H1 (cell line): ENCODE measurements around the gene PACSIN1. TPM values are rescaled to one million over a fixed set of nuclear protein-coding genes. Genes with fewer than 3 reads are reported as not detected.

Experiments
- CTCF ChIA-PET: fragments of 300-600 bp; sonication (Branson Sonifier 250); formaldehyde crosslinking; loops from one replicate; lab custom pipeline; 2021; ENCODE audit not compliant: partially characterized antibody; lab: Charles Lee
- POLR2A ChIA-PET: fragments of 300-600 bp; sonication (Branson Sonifier 250); formaldehyde crosslinking; loops from one replicate; lab custom pipeline; 2021; ENCODE audit warnings: inconsistent platforms; ENCODE audit not compliant: partially characterized antibody; lab: Charles Lee
- DNase-seq, 2 experiments: peaks; one replicate each; pipeline versions ENCODE4 v3.0.0 to v3.0.0-alpha.2; 2010 to 2022; ENCODE audit warnings: low spot score in 2 of 2, low read depth in 1 of 2, mixed read lengths in 1 of 2
- FAIRE-seq: peaks from 2 replicates; lab custom pipeline; 2011; peaks lifted over from hg19 to GRCh38; lab: Jason Lieb, UNC
- H2AFZ ChIP-seq: 2 replicates; pipeline ENCODE4 v1.8.1; 2012; ENCODE audit warnings: low read length, inconsistent platforms
- H2AK5ac ChIP-seq: 2 replicates; pipeline ENCODE4 v1.6.1; 2013; ENCODE audit warnings: low read depth, low read length
- H2BK120ac ChIP-seq: replicated peaks from 2 replicates; pipeline ENCODE3; 2013; ENCODE audit warnings: low read depth, low read length, inconsistent platforms
- H2BK12ac ChIP-seq: 2 replicates; pipeline ENCODE4 v1.6.1; 2013; ENCODE audit warnings: low read depth, low read length
- H2BK15ac ChIP-seq: 2 replicates; pipeline ENCODE4 v1.6.1; 2013; ENCODE audit warnings: low read length
- H2BK20ac ChIP-seq: 2 replicates; pipeline ENCODE4 v1.6.1; 2013; ENCODE audit warnings: low read length
- H2BK5ac ChIP-seq: 2 replicates; pipeline ENCODE4 v1.6.1; 2013; ENCODE audit warnings: low read depth, low read length
- H3K14ac ChIP-seq: 2 replicates; pipeline ENCODE4 v1.6.1; 2013; ENCODE audit warnings: inconsistent platforms; ENCODE audit not compliant: insufficient read length
- H3K18ac ChIP-seq: 2 replicates; pipeline ENCODE4 v1.6.1; 2013; ENCODE audit warnings: low read length; ENCODE audit errors: extremely low read depth
- H3K23ac ChIP-seq: 2 replicates; pipeline ENCODE4 v1.6.1; 2013; ENCODE audit warnings: inconsistent platforms; ENCODE audit not compliant: insufficient read length
- H3K23me2 ChIP-seq: 2 replicates; pipeline ENCODE4 v1.6.1; 2013; ENCODE audit warnings: low read depth, low read length
- H3K27ac ChIP-seq: 2 replicates; pipeline ENCODE4 v1.6.1; 2011; ENCODE audit warnings: low read depth, low read length, inconsistent platforms
- H3K27me3 ChIP-seq, 4 experiments: replicated peaks in 1 of 4; 1 replicate in 1 of 4; 2 replicates in 3 of 4; pipeline versions ENCODE4 v1.6.1 to v1.8.1; 2011 to 2013; ENCODE audit warnings: low read length in 3 of 4, mild to moderate bottlenecking in 3 of 4, inconsistent platforms in 2 of 4, mixed read lengths in 2 of 4, moderate library complexity in 1 of 4; ENCODE audit not compliant: control insufficient read depth in 3 of 4, insufficient read depth in 3 of 4; ENCODE audit errors: extremely low read depth in 1 of 4
- H3K36me3 ChIP-seq, 4 experiments: 2 replicates each; pipeline versions ENCODE4 v1.6.1 to v1.8.1; 2011 to 2013; ENCODE audit warnings: mild to moderate bottlenecking in 4 of 4, low read length in 3 of 4, moderate library complexity in 2 of 4, control low read depth in 1 of 4, inconsistent platforms in 1 of 4; ENCODE audit not compliant: insufficient read depth in 4 of 4, control insufficient read depth in 2 of 4
- H3K4ac ChIP-seq: replicated peaks from 2 replicates; pipeline ENCODE3; 2013; ENCODE audit warnings: low read length, low read depth, mixed read lengths, inconsistent platforms; ENCODE audit not compliant: insufficient read length
- H3K4me1 ChIP-seq, 4 experiments: replicated peaks in 1 of 4; 1 replicate in 1 of 4; 2 replicates in 3 of 4; pipeline versions ENCODE4 v1.6.1 to v1.8.1; 2011 to 2013; ENCODE audit warnings: low read length in 3 of 4, inconsistent platforms in 2 of 4, mixed read lengths in 1 of 4; ENCODE audit not compliant: insufficient read depth in 4 of 4, control insufficient read depth in 3 of 4
- H3K4me2 ChIP-seq, 2 experiments: 2 replicates each; pipeline versions ENCODE4 v1.6.1 to v1.8.1; 2011 to 2013; ENCODE audit warnings: low read depth in 2 of 2, low read length in 2 of 2, control low read depth in 1 of 2, inconsistent platforms in 1 of 2, mild to moderate bottlenecking in 1 of 2; ENCODE audit not compliant: insufficient read depth in 1 of 2
- H3K4me3 ChIP-seq, 4 experiments: fragments of 200-600, 300-600 bp in 1 of 4; sonication (generic), shearing (Covaris generic), sonication (Bioruptor Twin) in 1 of 4; 2 replicates each; pipeline versions ENCODE4 v1.5.1 to v1.8.1; 2011 to 2016; ENCODE audit warnings: low read length in 4 of 4, low read depth in 3 of 4, control low read depth in 2 of 4, inconsistent platforms in 2 of 4, mild to moderate bottlenecking in 2 of 4, mixed read lengths in 1 of 4, moderate library complexity in 1 of 4; ENCODE audit not compliant: insufficient read depth in 2 of 4; ENCODE audit errors: extremely low read depth in 1 of 4
- H3K56ac ChIP-seq: replicated peaks from 2 replicates; pipeline ENCODE3; 2013; ENCODE audit warnings: low read depth, mild to moderate bottlenecking, mixed read lengths, low read length, inconsistent platforms; ENCODE audit not compliant: insufficient read length
- H3K79me1 ChIP-seq: 2 replicates; pipeline ENCODE4 v1.6.1; 2013; ENCODE audit warnings: low read depth, low read length, control low read depth
- H3K79me2 ChIP-seq, 2 experiments: 2 replicates each; pipeline versions ENCODE4 v1.6.1 to v1.8.1; 2012 to 2013; ENCODE audit warnings: low read length in 2 of 2, mild to moderate bottlenecking in 2 of 2, inconsistent platforms in 1 of 2; ENCODE audit not compliant: insufficient read depth in 2 of 2, control insufficient read depth in 1 of 2
- H3K9ac ChIP-seq, 4 experiments: replicated peaks in 1 of 4; 1 replicate in 1 of 4; 2 replicates in 3 of 4; pipeline versions ENCODE4 v1.6.1 to v1.8.1; 2011 to 2013; ENCODE audit warnings: low read depth in 3 of 4, low read length in 3 of 4, control low read depth in 2 of 4, mild to moderate bottlenecking in 2 of 4, moderate library complexity in 2 of 4, inconsistent platforms in 1 of 4; ENCODE audit errors: extremely low read depth in 1 of 4
- H3K9me3 ChIP-seq, 2 experiments: 2 replicates each; pipeline versions ENCODE4 v1.6.1 to v1.8.1; 2012 to 2013; ENCODE audit warnings: mild to moderate bottlenecking in 2 of 2, moderate library complexity in 2 of 2, control low read depth in 1 of 2, inconsistent platforms in 1 of 2, low read depth in 1 of 2, low read length in 1 of 2, mixed read lengths in 1 of 2; ENCODE audit not compliant: insufficient read depth in 2 of 2
- H4K20me1 ChIP-seq, 2 experiments: replicated peaks in 1 of 2; 2 replicates each; pipeline versions ENCODE3 to v1.8.1; 2011 to 2013; ENCODE audit warnings: inconsistent platforms in 2 of 2, low read length in 2 of 2, mild to moderate bottlenecking in 1 of 2; ENCODE audit not compliant: insufficient read depth in 2 of 2, control insufficient read depth in 1 of 2
- H4K5ac ChIP-seq: 2 replicates; pipeline ENCODE4 v1.6.1; 2013; ENCODE audit warnings: low read length, low read depth, mixed read lengths, inconsistent platforms; ENCODE audit not compliant: insufficient read length
- H4K8ac ChIP-seq: 2 replicates; pipeline ENCODE4 v1.8.0; 2013; ENCODE audit warnings: mild to moderate bottlenecking, moderate library complexity, low read length, inconsistent platforms; ENCODE audit not compliant: insufficient read depth; ENCODE audit errors: extremely low read depth
- H4K91ac ChIP-seq: replicated peaks from 2 replicates; pipeline ENCODE3; 2013; ENCODE audit warnings: low read length, mixed read lengths, inconsistent platforms; ENCODE audit not compliant: insufficient read length
- BACH1 ChIP-seq: IDR thresholded peaks from 2 replicates; pipeline ENCODE4 v1.6.1; 2012; ENCODE audit warnings: low read length, improper control_type of control experiment
- BRCA1 ChIP-seq: IDR thresholded peaks from 2 replicates; pipeline ENCODE4 v1.6.1; 2012; ENCODE audit warnings: low read depth, low read length, improper control_type of control experiment
- CTBP2 ChIP-seq: IDR thresholded peaks from 2 replicates; pipeline ENCODE4 v1.7.0; 2011; ENCODE audit warnings: borderline replicate concordance, mild to moderate bottlenecking, moderate library complexity, mixed read lengths, low read length; ENCODE audit not compliant: insufficient read depth, insufficient read length
- EZH2 ChIP-seq: fragments of 200-600 bp; sonication (generic); IDR thresholded peaks from 2 replicates; pipeline ENCODE4 v1.7.1; 2012; ENCODE audit warnings: low read depth, mild to moderate bottlenecking, moderate library complexity, low read length, inconsistent platforms; ENCODE audit not compliant: severe bottlenecking
- GABPA ChIP-seq: IDR thresholded peaks from 2 replicates; pipeline ENCODE4 v1.6.1; 2011; ENCODE audit warnings: mild to moderate bottlenecking, low read length, moderate library complexity, borderline replicate concordance; ENCODE audit not compliant: insufficient read depth
- GTF2F1 ChIP-seq: IDR thresholded peaks from 2 replicates; pipeline ENCODE4 v1.6.1; 2012; ENCODE audit warnings: low read depth, low read length, improper control_type of control experiment, borderline replicate concordance
- HDAC2 ChIP-seq, 2 experiments: fragments of 300-600 bp in 1 of 2; sonication (generic) in 1 of 2; IDR thresholded peaks; 2 replicates each; pipeline ENCODE4 v1.6.1; 2011 to 2012; ENCODE audit warnings: low read depth in 2 of 2, low read length in 2 of 2, mild to moderate bottlenecking in 2 of 2, moderate library complexity in 2 of 2, borderline replicate concordance in 1 of 2, inconsistent platforms in 1 of 2
- KDM4A ChIP-seq: IDR thresholded peaks from one replicate; pipeline ENCODE4 v1.7.1; 2012; ENCODE audit warnings: low read depth, mild to moderate bottlenecking, moderate library complexity, low read length, inconsistent platforms; ENCODE audit not compliant: severe bottlenecking
- KDM5A ChIP-seq: fragments of 200-600 bp; IDR thresholded peaks from 2 replicates; pipeline ENCODE4 v1.7.1; 2012; ENCODE audit warnings: mild to moderate bottlenecking, low read length, inconsistent platforms, mixed read lengths
- MAFK ChIP-seq: IDR thresholded peaks from 2 replicates; pipeline ENCODE4 v1.6.1; 2012; ENCODE audit warnings: low read depth, mild to moderate bottlenecking, improper control_type of control experiment, low read length
- POLR2A ChIP-seq, 2 experiments: IDR thresholded peaks; 1 replicate in 1 of 2; 2 replicates in 1 of 2; pipeline ENCODE4 v1.6.1; 2011; ENCODE audit warnings: low read depth in 2 of 2, low read length in 2 of 2, mild to moderate bottlenecking in 2 of 2; ENCODE audit errors: control extremely low read depth in 1 of 2
- POLR2AphosphoS5 ChIP-seq: IDR thresholded peaks from 2 replicates; pipeline ENCODE4 v1.6.1; 2011; ENCODE audit warnings: low read depth, low read length
- SP1 ChIP-seq: IDR thresholded peaks from 2 replicates; pipeline ENCODE4 v1.6.1; 2011; ENCODE audit warnings: low read depth, low read length
- TEAD4 ChIP-seq: IDR thresholded peaks from 2 replicates; pipeline ENCODE4 v1.6.1; 2012; ENCODE audit warnings: low read depth, low read length, inconsistent platforms, mixed read lengths
- ZNF274 ChIP-seq: IDR thresholded peaks from 2 replicates; pipeline ENCODE4 v1.7.0; 2012; ENCODE audit warnings: low read length, borderline replicate concordance; ENCODE audit errors: extremely low read depth
- WGBS, 2 experiments: shearing (Covaris generic) in 1 of 2; methylation state at CpG; one replicate each; pipeline versions ENCODE4 v1.1.6 to v1.1.7; 2013 to 2015; ENCODE audit warnings: low lambda C conversion rate in 2 of 2, mixed read lengths in 2 of 2, inconsistent platforms in 1 of 2, low coverage in 1 of 2, missing lambda C conversion rate in 1 of 2; ENCODE audit not compliant: insufficient replicate concordance in 2 of 2, insufficient coverage in 1 of 2, insufficient read length in 1 of 2; ENCODE audit errors: extremely low coverage in 1 of 2, missing lambda C conversion rate in 1 of 2; 5-methylcytosine and 5-hydroxymethylcytosine counted together
- polyA plus RNA-seq, 7 experiments: library from polyadenylated mRNA; depleted of rRNA in 3 of 7; stranded (reverse) in 5 of 7; unstranded in 2 of 7; fragments of >200 nt in 5 of 7; fragments of 200-250 nt in 2 of 7; gene quantifications; 1 replicate in 5 of 7; 2 replicates in 1 of 7; 4 replicates in 1 of 7; pipeline versions ENCODE4 v1.2.1 to v1.2.3, GENCODE V29; 2011 to 2013; ENCODE audit warnings: missing spikeins in 2 of 7, mixed read lengths in 2 of 7
- total RNA-seq: library from RNA; stranded (reverse); fragmentation: NEBNext Ultra II Directional; extraction: Animal tissue kit (Norgen Biotek cat#: 25700); gene quantifications from 2 replicates; pipeline ENCODE4 v1.2.1, GENCODE V29; 2021

The PACSIN1 gene
- total and polyA plus RNA-seq, 2 of the 8 experiments (the other 6 are each of a cell fraction or from before 2014, with no cell fraction given) = 5.9 to 11.1 TPM

- H3K4me3 ChIP-seq = no peak overlapping the region
- H3K14ac ChIP-seq = no peak overlapping the region
- no peak overlapping the region for H2AFZ ChIP-seq
- POLR2A ChIA-PET = interaction anchor here (1.9 kb wide), 1 partner anchor 13 kb away, joined by 8 read pairs; no protein-coding TSS in a partner anchor
- no peak overlapping the region for H3K9ac ChIP-seq
- H3K27ac ChIP-seq = no peak overlapping the region
- H3K79me1 ChIP-seq = no peaks in the 10 kb centered on the region
- no peaks in the 10 kb centered on the region for H3K36me3 ChIP-seq
- H4K5ac ChIP-seq = no peak overlapping the region
- no peak overlapping the region for H2BK20ac ChIP-seq
- H3K9me3 ChIP-seq = no peaks in the 10 kb centered on the region
- DNase-seq (no peak), FAIRE-seq (no peak)
- no peak overlapping the region for H4K91ac ChIP-seq
- peaks cover 0 to 12% (median 7%) of the 10 kb centered on the region in 4 experiments; a peak in 5 of 7 replicates for H3K4me1 ChIP-seq
- H3K23me2 ChIP-seq = peaks cover 12% of the 10 kb centered on the region
- no peak overlapping the region for H2BK12ac ChIP-seq
- H3K4ac ChIP-seq = no peak overlapping the region
- H3K23ac ChIP-seq = no peak overlapping the region
- peaks cover 0 to 4% of the 10 kb centered on the region in 2 experiments for H4K20me1 ChIP-seq
- no peak overlapping the region for H4K8ac ChIP-seq
- no peak overlapping the region for H3K56ac ChIP-seq
- H3K27me3 ChIP-seq = peaks cover 0 to 6% (median 1%) of the 10 kb centered on the region in 4 experiments; a peak in 2 of 7 replicates
- WGBS, 2 experiments = 79% methylated on average over 8 of the region's 8 CpGs; no CpG with 5 or more reads in 1 of the 2 experiments
- H3K18ac ChIP-seq = no peak overlapping the region; the same call in 1 of the 2 replicates
- no peak overlapping the region for H2BK120ac ChIP-seq
- H2AK5ac ChIP-seq = no peak overlapping the region
- CTCF ChIA-PET = interaction anchor here (0.8 to 2.1 kb wide), 2 partner anchors 9 to 47 kb away, joined by 4 to 11 read pairs; no protein-coding TSS in a partner anchor
- no peak overlapping the region for H3K4me2 ChIP-seq
- H3K79me2 ChIP-seq = no peaks in the 10 kb centered on the region
- no peak overlapping the region for H2BK5ac ChIP-seq
- H2BK15ac ChIP-seq = no peak overlapping the region
- TF ChIP-seq EZH2 (no peak), KDM5A (no peak), BACH1 (no peak), MAFK (no peak), SP1 (no peak), BRCA1 (no peak), CTBP2 (no peak), GTF2F1 (no peak), HDAC2 (IDR thresholded peaks at IDR 0.05; ENCODE audit: borderline replicate concordance in 1 of 2, low read depth in 2 of 2, low read length in 2 of 2) (no peak), POLR2A (IDR thresholded peaks at IDR 0.05; ENCODE audit: control extremely low read depth in 1 of 2, low read depth in 2 of 2, low read length in 2 of 2) (no peak), TEAD4 (no peak), KDM4A (no peak), POLR2AphosphoS5 (no peak), ZNF274 (no peak), GABPA (no peak)
These were observed 52.1 kb downstream of the PACSIN1 start for GRCh38 chr6:34517966-34518365.
